Astrocyte (in vitro differentiated cells and primary cell): ENCODE results near the gene TOP2B.

Source experiments
- EZH2 ChIP-seq: IDR thresholded peaks from 2 replicates; pipeline ENCODE4 v1.6.1; 2012; ENCODE audit warnings: mild to moderate bottlenecking, low read length, inconsistent platforms; ENCODE audit not compliant: insufficient read depth
- TF ChIP-seq, protein P1 (sequence below): IDR thresholded peaks from 2 replicates; pipeline ENCODE4 v1.5.1; 2011; ENCODE audit warnings: low read depth, mild to moderate bottlenecking, inconsistent platforms, low read length, moderate library complexity; ENCODE audit not compliant: insufficient read depth

DNA sequence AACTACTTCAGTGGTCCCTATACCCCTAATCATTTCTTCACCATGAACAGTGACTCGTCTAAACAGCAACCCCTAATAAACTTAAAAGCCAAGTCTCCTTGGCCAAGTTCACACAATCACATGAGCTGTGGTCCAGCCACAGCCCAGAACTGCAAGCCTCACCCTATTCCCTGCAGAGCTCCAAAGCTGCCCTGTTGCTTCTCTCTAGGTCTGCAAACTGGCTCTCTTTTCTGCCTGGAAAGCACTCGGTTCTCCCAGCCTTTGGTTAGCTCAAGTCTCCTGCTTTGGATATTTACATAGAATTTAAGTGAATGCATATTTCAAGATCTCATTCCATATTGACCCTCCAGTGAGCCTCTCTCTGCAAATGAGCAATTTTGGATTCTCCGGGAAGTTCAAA, 107.0 kb downstream of the TOP2B start:
- TF ChIP-seq, protein P1, sequence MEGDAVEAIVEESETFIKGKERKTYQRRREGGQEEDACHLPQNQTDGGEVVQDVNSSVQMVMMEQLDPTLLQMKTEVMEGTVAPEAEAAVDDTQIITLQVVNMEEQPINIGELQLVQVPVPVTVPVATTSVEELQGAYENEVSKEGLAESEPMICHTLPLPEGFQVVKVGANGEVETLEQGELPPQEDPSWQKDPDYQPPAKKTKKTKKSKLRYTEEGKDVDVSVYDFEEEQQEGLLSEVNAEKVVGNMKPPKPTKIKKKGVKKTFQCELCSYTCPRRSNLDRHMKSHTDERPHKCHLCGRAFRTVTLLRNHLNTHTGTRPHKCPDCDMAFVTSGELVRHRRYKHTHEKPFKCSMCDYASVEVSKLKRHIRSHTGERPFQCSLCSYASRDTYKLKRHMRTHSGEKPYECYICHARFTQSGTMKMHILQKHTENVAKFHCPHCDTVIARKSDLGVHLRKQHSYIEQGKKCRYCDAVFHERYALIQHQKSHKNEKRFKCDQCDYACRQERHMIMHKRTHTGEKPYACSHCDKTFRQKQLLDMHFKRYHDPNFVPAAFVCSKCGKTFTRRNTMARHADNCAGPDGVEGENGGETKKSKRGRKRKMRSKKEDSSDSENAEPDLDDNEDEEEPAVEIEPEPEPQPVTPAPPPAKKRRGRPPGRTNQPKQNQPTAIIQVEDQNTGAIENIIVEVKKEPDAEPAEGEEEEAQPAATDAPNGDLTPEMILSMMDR: no peak
- TF ChIP-seq EZH2: no peak
